ENCODE measurements around the gene TCEANC2.
"Not testable (repeated sequence)": the region's sequence is repeated elsewhere in the genome, so short reads cannot be mapped to it uniquely, and the experiment has no call there.

Gene TCEANC2

DNA sequence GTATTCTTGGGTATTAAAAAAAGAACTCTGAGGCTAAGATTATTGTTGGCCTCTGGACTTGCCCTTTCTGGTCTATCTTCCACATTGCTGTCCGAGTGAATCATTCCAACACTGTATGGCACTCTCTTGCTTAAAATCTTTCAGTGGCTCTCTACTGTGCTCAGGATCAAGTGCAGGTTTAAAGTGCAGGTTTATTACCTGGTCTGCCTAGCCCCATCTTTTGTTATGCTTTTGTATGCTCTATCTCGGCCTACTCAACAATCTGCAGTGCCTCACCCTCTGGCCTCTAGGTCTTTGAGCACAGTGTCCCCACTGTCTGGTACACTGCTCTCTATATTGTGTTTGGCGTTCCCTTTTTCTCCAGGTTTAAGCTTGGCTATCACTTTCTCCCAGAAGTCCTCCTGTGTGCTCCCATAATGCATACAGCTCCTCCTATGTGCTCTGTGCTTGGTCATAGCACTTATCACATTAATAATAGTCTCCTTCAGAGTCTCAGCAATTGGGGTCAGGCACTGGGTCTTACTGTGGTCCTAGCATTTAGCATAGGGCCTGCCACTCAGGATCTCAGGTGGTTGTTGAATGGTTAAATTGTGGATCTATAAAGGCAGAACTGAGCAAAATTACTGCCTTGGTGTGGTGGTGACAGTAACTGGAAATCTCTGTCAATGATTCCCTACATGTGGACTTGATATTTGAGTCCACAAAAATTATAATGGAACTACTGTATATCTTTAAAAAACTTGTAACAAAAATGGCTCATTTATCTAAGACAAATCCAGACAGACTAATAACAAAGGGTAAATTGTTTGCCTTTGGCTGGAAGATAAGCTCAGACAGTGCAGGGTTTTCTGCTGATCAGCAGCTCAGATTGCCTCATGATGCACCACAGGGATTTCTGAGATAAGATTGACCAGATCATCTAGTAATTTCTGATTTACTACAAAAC, 24.8 kb upstream of the TCEANC2 start:
- DNase-seq: no peak

DNA sequence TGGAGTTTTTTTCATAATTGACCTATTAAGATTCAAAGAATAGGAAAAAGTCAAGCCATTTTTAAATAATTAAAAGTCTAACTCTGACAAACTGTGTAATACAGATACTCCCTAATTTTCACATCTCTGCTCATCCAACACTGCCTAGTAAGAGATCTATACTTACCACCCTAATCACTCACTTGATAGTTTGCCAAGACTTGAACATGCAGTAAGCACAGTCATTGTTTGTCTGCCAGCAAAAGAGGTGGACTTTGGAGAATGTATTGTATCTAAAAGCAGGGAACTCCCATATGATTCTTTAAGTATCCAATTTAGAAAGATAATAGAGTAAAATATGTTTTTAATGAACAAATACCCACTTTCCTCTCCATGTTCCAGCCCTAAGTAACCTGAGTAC, 15.9 kb upstream of the TCEANC2 start:
- no peak for DNase-seq

DNA sequence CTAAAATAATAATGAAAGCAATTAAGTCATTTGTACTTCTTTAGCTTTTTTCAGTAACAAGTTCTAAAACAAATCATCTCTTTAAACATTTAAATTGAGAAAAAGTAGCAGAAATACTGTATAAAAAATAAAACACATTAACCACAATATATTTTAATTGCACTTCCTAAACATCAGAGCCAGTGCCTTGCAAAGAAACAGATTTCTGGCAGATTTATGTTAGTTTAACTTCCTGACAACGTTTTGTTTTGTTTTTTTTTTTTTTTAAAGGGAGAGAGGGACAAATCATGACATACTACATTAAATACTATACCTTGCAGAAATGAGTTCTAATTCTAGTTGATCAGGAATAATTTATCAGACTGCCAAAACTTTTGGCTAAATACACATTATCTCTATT, 11.6 kb upstream of the TCEANC2 start:
- no peak for DNase-seq

DNA sequence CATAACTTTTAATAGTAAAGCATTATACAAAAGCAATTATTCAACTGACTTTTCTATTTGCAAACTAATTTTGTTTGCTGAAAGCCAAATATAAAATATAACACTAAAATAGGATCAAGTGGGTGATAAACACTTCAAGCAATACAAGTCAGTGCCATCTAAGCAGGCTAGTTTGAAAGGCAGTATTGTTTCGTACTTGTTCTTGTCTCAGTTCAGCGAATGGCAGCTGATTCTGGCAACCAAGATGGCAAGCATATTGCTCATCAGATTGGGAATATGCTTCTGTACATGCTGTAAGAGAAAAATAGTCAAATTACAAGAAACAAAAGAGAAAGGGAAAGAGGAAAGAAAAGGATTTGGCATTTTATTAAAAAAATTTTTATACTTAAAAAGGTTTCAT, 7.9 kb upstream of the TCEANC2 start:
- no peak for DNase-seq

DNA sequence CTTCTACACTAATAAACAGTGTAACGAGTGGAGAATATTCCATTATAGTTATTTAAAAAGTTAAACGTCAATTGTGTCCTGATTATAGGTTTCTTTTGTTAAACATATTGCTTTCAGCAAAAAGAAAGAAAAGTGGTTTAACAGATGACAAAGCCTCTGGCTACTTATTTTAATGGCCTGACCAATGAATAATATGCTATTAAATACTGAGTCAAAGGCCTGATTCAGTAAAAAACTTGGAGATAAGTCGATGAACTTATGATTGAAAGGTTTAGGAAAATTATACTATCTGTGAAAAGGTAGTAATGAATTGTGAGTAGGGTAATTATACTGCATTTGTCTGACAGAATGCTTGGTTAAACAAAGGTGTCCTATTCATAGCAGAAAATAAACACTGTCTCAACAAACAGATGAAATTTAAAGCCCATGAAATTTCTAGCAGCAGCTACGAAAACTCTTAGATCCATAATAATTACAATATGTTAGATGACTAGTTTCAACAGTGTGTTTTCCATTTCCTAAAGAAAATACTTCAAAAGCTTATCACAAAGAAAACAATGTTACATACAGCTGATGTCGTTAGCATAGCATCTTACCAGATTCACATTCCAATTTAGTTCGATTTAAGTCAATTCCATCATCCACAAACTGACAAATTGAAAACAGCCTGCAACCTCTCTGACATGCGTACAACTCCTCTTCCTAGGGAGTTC, 6.6 kb upstream of the TCEANC2 start:
- DNase-seq: no peak

DNA sequence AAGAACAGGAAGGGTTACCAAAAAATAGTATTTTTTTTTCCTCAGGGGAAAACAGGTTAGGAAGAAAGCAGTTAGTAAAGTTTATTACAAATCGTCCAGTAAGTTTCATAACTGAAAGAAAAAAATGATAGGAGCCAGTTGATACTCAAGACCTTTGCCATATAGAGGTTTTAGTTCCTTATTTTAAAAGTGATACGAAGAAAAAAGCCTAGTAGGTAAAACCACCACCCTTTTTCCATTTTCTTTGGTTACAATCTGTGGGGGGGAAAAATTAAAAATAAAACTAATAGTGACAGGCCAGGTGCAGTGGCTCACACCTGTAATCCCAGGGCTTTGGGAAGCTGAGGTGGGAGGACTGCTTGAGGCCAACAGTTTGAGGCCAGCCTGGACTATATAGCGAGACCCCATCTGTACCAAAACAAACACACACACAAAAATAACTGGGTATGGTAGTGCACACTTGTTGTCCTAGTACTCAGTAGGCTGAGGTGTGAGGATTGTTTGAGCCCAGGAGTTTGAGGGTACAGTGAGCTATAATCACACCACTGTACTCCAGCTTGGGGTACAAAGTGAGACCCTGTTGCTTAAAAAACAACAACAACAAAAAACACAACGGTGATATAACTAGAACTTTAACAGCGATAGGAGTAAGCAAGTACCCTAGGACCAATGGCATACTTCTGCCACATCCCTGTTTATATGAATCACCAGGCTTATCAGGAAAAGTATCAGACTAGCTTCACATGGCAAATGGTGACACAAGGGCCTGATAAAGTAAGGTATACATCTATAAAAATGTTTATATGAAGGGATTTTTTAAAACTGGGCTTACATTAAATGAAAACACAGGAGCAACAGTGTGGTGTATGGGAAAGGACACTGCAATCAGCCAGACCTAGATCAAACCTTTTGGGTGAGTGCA, 5.8 kb upstream of the TCEANC2 start:
- DNase-seq: no peak

DNA sequence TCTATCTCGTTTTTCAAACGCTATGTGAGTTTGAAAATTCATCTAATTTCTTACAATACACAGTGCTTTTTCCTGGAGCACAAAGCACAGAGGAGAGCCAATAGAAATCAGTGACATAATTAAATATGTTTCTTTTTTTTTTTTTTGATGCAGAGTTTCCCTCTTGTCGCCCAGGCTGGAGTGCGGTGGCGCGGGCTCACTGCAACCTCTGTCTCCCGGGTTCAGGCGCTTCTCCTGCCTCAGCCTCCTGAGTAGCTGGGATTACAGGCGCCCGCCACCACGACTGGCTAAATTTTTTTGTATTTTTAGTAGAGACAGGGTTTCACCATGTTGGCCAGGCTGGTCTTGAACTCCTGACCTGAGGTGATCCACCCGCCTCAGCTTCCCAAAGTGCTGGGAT, 3.0 kb upstream of the TCEANC2 start:
- DNase-seq: not testable (repeated sequence)

DNA sequence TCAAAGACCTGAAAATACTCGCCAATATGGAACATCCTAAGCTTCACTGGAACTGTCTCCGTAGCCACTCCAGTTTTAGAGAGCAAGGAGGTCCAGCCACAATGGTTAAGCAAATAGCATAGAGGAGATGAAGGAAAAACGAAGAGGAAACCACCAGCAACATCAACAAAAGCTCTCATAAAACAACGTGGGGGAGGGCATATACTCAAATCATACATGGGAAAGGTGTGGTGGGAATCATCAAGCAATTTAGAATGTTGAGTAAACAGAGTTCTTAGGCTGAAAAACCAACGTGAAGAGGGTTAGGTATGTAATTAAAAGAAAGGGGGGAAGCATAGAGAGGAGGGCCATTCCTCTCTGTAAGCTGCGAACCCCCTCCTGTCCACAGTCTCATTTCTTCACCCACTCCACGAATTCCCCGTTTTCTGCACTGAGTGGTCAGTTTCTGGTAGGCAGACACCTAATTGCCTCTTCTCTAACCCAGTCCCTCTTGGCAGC, 1.4 kb upstream of the TCEANC2 start:
- DNase-seq: no peak

DNA sequence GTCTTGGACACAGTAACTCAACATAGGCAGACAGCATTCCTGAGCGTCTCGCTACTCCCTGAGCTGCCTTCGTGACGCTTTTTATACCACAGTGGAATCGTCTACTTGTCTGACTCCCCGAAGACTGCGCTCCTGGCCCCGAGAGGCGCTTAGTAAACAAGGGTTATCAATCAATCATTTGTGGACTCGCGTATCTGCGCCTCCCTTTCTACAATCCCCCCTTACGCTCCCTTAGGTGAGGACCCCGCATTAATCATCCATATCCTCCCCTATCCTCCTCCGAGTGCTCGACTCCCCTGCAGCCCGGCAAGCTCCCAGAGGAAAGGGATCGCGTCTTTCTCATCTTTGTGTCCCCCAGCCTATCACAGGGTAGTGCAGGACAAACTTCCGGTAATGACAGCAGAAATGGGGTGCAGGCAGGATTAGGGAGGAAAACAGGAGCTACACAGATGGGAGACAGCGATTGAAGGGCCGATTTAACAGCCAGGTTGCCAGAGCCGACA, 926 bp upstream of the TCEANC2 start:
- DNase-seq: peak; percentile 9 to 50 (median 23)

DNA sequence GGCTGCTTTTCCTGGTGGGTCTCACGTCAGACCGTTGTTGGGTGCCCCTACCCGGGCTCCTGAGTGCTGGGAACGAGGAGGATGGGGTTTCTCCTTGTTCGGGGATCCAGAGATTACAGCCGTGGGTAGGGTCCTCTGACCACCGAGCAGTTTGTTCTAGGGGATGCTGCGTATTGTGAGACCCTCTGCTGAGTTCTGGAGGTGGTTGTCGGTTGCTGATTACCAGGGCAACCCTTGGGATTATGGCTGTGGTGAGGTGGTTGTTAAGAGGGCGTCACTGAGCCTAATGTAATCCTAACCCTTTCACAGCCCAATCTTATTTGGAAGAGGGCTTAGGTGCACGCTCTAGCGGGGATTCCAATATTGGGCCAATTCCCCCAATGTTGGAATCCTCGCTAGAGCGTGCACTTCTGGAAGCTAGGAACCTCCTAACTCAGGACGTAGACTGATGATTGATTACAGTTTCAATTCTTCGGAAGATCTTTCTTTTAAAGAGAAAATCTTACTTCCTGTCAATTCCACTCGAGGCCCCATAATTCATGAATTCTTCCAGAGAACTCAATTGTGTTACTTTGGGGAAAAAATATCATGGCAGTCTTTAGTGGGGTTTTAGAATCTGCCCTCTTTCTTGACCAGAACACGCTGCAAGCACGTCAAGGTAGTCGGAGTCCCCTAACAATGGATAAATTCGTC, 483 bp downstream of the TCEANC2 start:
- DNase-seq: peak in 1 of 5 donors; percentile 16

DNA sequence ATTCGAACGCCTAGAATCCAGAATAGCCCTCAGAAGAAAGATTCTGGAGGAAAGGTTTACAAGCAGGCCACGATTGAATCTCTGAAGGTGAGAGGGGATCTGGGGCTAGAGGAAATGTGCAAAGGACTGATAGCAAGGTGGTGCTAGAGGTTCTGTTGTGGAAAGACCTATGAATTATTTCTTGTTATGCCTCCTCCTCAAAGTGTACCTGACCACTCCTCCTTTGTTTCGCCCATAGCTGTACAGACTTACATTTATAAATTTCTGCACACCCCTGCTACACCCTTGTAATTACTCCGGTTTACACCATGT, 986 bp downstream of the TCEANC2 start:
- no peak for DNase-seq

DNA sequence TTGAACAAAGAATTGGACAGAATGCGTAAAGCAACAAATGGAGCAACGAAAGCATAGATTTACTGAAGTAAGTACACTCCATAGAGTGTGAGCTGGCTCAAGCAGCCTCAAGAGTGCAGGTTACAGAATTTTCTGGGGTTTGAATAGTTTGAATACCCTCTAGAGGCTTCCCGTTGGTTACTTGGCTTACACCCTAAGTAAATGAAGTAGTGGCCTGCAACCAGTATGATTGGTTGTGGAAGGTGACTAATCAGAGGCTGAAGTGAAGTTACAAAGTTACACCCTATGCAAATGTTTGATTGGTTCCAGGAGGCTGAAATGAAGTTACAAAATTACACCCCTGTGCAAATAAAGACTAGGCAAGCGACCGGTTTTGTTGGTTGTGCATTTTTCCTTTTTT, 10.9 kb downstream of the TCEANC2 start:
- no peak for DNase-seq

DNA sequence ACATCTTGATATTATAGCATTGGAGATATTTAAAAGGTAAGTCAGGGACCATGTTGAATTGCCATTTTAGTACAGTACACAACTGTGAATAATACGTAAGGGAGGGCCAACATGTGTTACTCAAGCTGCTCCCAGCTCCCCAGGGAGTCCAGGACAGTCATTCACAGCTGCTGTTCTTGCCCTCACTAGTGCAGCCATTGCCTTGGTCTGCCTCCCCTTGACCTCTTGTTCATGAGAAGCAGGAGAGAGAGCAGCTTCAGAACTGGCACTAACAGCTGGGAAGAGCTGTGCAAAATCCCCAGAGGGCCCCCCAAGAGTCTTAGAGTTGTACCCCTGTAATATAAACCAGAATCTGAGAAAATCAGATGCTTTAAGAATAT, 16.4 kb downstream of the TCEANC2 start:
- DNase-seq: no peak

DNA sequence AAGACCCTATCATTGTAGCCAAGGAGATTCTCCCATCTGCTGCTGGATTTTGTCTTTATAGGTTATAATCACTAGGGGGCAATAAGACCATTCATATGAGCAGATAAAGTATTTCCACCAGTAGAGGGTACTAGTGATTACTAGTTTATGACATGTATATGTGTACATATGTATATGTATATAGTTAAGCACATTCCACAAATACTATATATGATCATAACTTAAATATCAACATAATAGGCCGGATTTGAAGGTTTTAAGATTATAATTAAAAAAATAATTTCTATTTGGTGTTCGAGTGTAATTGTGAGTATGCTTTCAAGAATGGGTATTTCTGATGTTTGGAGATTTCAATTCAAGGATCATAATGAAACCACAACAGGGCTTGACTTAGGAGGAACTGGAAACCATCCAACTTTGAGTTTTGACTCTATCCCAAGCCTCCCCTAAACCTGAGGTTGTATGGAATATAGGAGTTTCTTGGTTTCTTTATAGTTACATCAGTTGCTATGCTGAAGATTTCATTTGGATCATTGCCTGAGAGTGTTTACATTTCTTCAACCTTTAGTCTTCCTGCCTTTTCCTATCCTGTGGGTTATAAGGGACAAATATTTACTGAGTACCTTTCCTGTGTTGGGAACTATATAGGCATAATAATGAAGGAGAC, 16.9 kb downstream of the TCEANC2 start:
- DNase-seq: peak in 1 of 5 donors; percentile 44

DNA sequence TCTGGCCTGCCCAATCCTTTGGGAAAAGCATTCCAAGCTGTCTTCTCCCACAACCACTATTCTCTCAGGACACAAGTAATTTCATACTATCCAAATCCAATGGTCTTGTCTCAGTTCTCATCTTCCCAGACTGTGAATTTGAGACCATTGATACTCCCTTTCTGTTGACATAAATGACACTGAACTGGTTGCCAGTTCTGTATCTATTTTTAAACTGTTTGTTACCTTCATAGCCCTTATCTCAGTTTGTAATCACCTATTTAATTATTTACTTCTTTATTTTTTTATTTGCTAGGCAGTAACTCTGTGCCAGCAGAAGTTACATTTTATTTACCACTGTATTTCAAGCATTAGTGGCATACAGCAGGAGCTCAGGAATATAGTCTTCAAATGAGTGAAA, 24.0 kb downstream of the TCEANC2 start:
- no peak for DNase-seq

DNA sequence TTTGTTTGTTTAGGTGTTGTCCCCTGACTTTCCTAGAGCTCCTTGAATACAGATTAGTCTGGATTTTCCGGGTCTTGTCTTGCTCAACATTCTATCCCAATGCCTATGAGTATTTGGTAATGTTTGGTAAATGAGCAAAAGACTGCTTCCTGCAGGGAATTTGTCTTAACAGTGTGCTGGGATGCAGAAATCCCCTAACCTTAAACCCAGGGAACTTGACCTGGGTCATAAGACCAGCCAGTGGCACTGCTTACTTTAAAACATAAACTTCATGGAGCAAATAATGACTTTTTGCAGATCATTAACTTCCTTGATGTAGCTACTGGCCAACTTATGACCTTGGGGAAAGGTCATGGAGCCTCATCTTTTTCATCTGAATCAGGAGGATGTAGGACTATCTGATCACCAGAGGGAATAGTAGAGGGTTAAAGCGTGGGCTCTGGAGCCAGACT, 27.2 kb downstream of the TCEANC2 start:
- DNase-seq: no peak

DNA sequence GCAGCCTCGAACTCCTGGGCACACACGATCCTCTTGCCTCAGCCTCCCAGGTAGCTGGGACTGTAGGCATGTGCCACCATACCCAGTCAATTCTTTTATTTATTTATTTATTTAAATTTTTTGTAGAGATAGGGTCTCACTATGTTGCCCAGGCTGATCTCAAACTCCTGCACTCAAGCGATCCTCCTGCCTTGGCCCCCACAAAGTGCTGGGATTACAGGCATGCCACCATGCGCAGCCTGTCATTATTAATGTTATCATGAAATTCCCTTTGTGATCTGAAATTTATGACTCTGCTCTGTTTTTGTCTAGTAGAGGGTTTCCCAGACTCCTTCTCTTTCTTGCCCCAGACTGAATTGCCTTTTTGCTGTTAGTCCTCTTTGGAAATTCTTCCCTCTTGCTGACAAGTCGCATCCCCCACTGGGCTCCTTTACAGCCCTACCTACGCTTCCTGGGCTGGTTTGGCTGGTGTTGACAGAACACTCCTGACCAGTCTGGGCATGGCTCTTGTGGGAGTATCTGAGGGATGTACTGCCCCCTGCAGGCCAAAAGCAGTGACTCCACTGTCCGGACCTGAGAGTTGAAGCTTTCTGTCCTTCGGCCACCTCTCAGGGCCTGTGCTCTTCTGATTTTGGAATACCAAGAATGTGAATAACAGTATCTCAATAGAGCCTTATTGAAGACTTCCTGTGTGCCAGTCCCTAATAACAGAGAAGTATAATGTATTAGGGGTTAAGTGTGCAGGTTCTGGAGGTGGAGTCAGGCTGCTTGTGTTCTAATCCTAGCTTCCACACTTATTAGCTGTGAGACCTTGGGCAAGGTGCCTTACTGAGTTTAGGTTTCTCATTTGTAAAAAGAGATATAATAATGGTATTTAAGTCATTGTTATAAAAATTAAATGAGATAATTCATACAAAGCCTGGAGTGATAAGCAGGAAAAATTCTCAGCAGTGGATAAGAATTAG, 28.2 kb downstream of the TCEANC2 start:
- DNase-seq: peak in 4 of 5 donors; percentile 30 to 52 (median 38)

DNA sequence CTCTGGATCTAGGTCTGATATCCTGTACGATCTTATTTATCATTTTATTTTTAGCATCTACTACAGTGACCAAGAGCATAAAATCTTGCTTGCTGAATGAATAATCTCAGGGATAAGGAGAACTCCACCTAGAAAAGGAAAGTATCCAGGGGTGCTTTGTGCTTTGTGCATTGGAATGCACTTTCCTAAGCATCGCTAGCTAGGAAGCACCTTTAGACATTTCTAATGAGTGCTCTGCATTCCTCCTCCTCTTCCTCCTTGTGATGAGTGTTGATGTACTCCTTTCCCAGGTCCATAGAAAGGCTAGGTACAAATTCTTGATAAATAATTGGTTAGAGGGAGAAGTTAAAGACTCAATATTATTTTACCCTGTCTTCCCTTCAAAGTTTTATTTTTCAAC, 31.4 kb downstream of the TCEANC2 start:
- no peak for DNase-seq

DNA sequence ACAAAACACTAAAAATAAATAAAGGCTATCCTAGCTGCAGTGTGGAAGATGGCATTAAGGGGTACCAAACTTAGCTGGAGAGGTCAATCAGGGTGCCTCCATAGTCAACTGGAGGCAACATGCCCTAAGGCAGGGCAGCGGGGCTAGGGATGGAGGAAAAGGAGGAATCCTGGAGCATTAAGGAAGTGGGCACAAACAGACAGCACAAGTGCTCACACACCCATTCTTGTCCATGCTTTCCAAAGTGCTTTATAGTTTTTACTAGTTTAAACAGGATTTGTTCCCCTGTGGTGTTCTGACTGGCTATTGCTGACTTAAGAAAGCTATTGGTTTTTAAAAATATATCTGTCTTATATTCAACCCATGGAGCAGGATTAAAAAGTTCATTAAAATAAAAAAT, 33.3 kb downstream of the TCEANC2 start:
- no peak for DNase-seq

DNA sequence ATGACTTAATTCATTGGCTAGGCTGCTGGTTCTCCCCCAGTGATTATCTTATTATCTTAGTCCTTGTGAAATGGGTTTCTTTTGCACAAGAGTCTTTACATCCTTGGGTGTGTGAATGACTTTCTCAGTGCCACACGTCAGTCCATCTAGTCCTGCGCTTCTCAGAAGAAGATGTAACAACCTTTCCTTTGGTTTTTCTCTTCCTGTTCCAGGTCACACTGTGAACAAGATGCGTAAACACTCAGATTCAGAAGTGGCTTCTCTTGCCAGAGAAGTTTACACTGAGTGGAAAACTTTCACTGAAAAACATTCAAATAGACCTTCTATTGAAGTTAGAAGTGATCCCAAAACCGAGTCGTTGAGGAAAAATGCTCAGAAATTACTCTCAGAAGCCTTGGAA, 35.0 kb downstream of the TCEANC2 start:
- no peak for DNase-seq
